Measurements from ENCODE around the gene C19orf85.
"Not testable (repeated sequence)": the region's sequence is repeated elsewhere in the genome, so short reads cannot be mapped to it uniquely, and the experiment has no call there.

The C19orf85 gene

GRCh38 chr19:55436847-55437246 lies 27.7 kb downstream of the C19orf85 start:
- no peak for DNase-seq

GRCh38 chr19:55435020-55435419 lies 29.5 kb downstream of the C19orf85 start:
- no peak for DNase-seq

GRCh38 chr19:55434356-55434919 lies 30.1 kb downstream of the C19orf85 start:
- DNase-seq, result no peak

GRCh38 chr19:55433292-55433691 lies 31.3 kb downstream of the C19orf85 start:
- DNase-seq, result no peak

- no peak for DNase-seq
These were observed 32.2 kb downstream of the C19orf85 start for GRCh38 chr19:55432241-55432959.

GRCh38 chr19:55431183-55431582 lies 33.4 kb downstream of the C19orf85 start:
- DNase-seq, result no peak

- no peak for DNase-seq
These were observed 38.5 kb downstream of the C19orf85 start for GRCh38 chr19:55426042-55426441.

GRCh38 chr19:55424518-55424917 lies 40.0 kb downstream of the C19orf85 start:
- no peak for DNase-seq

GRCh38 chr19:55423225-55424005 lies 41.1 kb downstream of the C19orf85 start:
- DNase-seq, result no peak

- not testable (repeated sequence) for DNase-seq
These were observed 43.3 kb downstream of the C19orf85 start for GRCh38 chr19:55421281-55421680.

- no peak for DNase-seq
These were observed 44.8 kb downstream of the C19orf85 start for GRCh38 chr19:55419624-55420236.

- no peak for DNase-seq
These were observed 45.4 kb downstream of the C19orf85 start for GRCh38 chr19:55419103-55419502.

GRCh38 chr19:55418185-55418584 lies 46.4 kb downstream of the C19orf85 start:
- DNase-seq, result peak; percentile 60
